ENCODE data around the gene NKAPL.

Gene NKAPL

GRCh38 chr6:28258877-28259777 is at the start of gene NKAPL:
NKAPL (plus strand) TSS chr6:28259297; CDS start chr6:28259372, 75 bp downstream.
- H3K4me1 ChIP-seq (ENCODE audit: control insufficient read depth, insufficient read depth, low read length) = no peaks in the 10 kb centered on the region
- no peaks in the 10 kb centered on the region for H3K36me3 ChIP-seq (ENCODE audit: control insufficient read depth, insufficient read depth, low read length)
- no peaks in the 10 kb centered on the region for H3K27me3 ChIP-seq (ENCODE audit: control insufficient read depth, insufficient read depth, low read length)
- H3K27ac ChIP-seq (ENCODE audit: low read depth, low read length) = no peak within 1 kb of the TSS
- H3K9ac ChIP-seq (ENCODE audit: low read depth, low read length) = no peak within 1 kb of the TSS
- no peak within 1 kb of the TSS for H3K4me3 ChIP-seq (ENCODE audit: low read depth, low read length)
- no peaks in the 10 kb centered on the region for H3K9me3 ChIP-seq (ENCODE audit: control insufficient read depth, insufficient read depth, low read length)

- Histone ChIP-seq H3K36me3 (ENCODE audit: control insufficient read depth, insufficient read depth, low read length) (no peaks in the 10 kb centered on the region), H3K27me3 (ENCODE audit: control insufficient read depth, insufficient read depth, low read length) (peaks cover 76% of the 10 kb centered on the region), H3K27ac (ENCODE audit: low read depth, low read length) (no peak overlapping the region), H3K4me3 (ENCODE audit: low read depth, low read length) (no peak overlapping the region), H3K9ac (ENCODE audit: low read depth, low read length) (no peak overlapping the region), H3K4me1 (ENCODE audit: control insufficient read depth, insufficient read depth, low read length) (peaks cover 7% of the 10 kb centered on the region), H3K9me3 (ENCODE audit: control insufficient read depth, insufficient read depth, low read length) (no peaks in the 10 kb centered on the region)
Observed at GRCh38 chr6:28209753-28210535, 49.2 kb upstream of the NKAPL start.

GRCh38 chr6:28211840-28212509 is 47.1 kb upstream of the NKAPL start:
- peaks cover 12% of the 10 kb centered on the region for H3K4me1 ChIP-seq (ENCODE audit: control insufficient read depth, insufficient read depth, low read length)
- no peak overlapping the region for H3K27ac ChIP-seq (ENCODE audit: low read depth, low read length)
- no peak overlapping the region for H3K9ac ChIP-seq (ENCODE audit: low read depth, low read length)
- no peaks in the 10 kb centered on the region for H3K9me3 ChIP-seq (ENCODE audit: control insufficient read depth, insufficient read depth, low read length)
- H3K4me3 ChIP-seq (ENCODE audit: low read depth, low read length) = peak overlapping the region; percentile 77
- no peaks in the 10 kb centered on the region for H3K36me3 ChIP-seq (ENCODE audit: control insufficient read depth, insufficient read depth, low read length)
- peaks cover 66% of the 10 kb centered on the region for H3K27me3 ChIP-seq (ENCODE audit: control insufficient read depth, insufficient read depth, low read length)

DNA sequence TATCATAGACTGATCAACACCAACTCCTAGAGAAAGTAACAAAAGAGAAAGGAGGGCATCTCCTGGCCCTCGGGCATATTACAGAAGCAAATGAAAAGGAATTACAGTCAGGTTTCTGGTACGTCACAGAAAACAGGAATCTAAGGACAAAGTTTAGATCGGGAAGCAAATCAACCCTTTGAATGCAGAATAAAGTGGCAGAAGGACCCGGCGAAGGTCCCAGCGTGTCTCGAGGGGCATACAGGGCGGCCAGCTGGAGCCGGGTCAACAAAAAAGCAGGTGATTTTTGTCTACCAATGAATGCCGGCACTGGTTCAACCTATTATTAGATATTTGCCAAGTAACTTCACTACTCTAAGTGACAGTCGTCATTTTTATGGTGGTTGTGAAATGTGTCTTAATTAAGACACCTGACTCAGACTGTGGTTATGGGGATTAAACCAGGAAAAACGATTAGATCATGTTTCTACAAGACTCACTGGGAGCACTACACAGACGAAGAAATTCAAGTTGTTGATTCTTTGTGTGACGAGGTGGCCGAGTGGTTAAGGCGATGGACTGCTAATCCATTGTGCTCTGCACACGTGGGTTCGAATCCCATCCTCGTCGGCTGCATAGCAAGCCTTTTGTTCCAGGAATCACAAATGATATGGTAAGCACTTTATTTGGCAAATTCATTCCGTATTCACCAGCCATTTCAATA is 46.4 kb upstream of the NKAPL start:
- Histone ChIP-seq H3K4me3 (ENCODE audit: low read depth, low read length) (peak overlapping the region; percentile 77), H3K36me3 (ENCODE audit: control insufficient read depth, insufficient read depth, low read length) (no peaks in the 10 kb centered on the region), H3K27me3 (ENCODE audit: control insufficient read depth, insufficient read depth, low read length) (peaks cover 60% of the 10 kb centered on the region), H3K9ac (ENCODE audit: low read depth, low read length) (no peak overlapping the region; the same call in 1 of the 2 replicates), H3K4me1 (ENCODE audit: control insufficient read depth, insufficient read depth, low read length) (peaks cover 12% of the 10 kb centered on the region), H3K27ac (ENCODE audit: low read depth, low read length) (no peak overlapping the region), H3K9me3 (ENCODE audit: control insufficient read depth, insufficient read depth, low read length) (no peaks in the 10 kb centered on the region)

DNA sequence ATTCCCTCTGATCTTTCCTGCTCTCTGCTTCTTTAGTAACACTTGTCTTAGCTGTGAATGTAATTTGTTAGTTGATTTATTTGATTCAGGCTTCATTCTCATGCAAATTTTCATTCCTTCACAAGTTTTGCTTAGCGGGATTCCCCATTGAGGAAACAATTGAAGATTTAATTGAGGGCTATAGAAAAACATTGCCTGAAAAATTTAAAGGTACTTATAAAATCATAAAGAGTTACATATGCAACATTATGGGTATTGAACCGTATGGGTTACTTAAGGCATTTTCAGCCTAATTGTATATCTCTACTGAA is 45.9 kb upstream of the NKAPL start:
- Histone ChIP-seq H3K4me1 (ENCODE audit: control insufficient read depth, insufficient read depth, low read length) (peaks cover 12% of the 10 kb centered on the region), H3K36me3 (ENCODE audit: control insufficient read depth, insufficient read depth, low read length) (no peaks in the 10 kb centered on the region), H3K27me3 (ENCODE audit: control insufficient read depth, insufficient read depth, low read length) (peaks cover 60% of the 10 kb centered on the region), H3K4me3 (ENCODE audit: low read depth, low read length) (peak overlapping the region; percentile 77), H3K9me3 (ENCODE audit: control insufficient read depth, insufficient read depth, low read length) (no peaks in the 10 kb centered on the region), H3K9ac (ENCODE audit: low read depth, low read length) (no peak overlapping the region), H3K27ac (ENCODE audit: low read depth, low read length) (no peak overlapping the region)

DNA sequence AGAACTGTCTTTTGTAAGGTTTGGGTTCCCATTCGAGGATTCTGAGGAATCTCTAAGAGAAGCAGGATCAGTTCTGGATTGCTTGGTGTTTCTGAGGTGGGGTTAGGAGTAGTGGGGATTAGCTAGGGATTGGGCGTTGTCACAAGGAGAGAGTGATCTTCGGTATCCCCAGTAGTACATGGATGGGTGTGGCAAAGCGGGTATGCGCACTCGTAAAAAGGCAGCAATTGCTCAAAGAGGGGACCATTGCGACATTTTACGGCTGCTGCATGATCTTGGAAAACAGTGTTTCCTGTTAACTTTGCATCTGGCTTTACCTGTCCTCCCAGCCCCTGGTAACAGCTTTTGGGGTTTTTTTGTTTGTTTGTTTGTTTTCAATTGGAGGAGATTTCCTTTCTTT is 43.7 kb upstream of the NKAPL start:
- Histone ChIP-seq H3K27me3 (ENCODE audit: control insufficient read depth, insufficient read depth, low read length) (peaks cover 56% of the 10 kb centered on the region), H3K36me3 (ENCODE audit: control insufficient read depth, insufficient read depth, low read length) (no peaks in the 10 kb centered on the region), H3K9ac (ENCODE audit: low read depth, low read length) (no peak overlapping the region), H3K9me3 (ENCODE audit: control insufficient read depth, insufficient read depth, low read length) (no peaks in the 10 kb centered on the region), H3K4me1 (ENCODE audit: control insufficient read depth, insufficient read depth, low read length) (peaks cover 12% of the 10 kb centered on the region), H3K4me3 (ENCODE audit: low read depth, low read length) (no peak overlapping the region), H3K27ac (ENCODE audit: low read depth, low read length) (no peak overlapping the region)

- no peak overlapping the region for H3K9ac ChIP-seq (ENCODE audit: low read depth, low read length)
- H3K27ac ChIP-seq (ENCODE audit: low read depth, low read length) = no peak overlapping the region
- peaks cover 12% of the 10 kb centered on the region for H3K4me1 ChIP-seq (ENCODE audit: control insufficient read depth, insufficient read depth, low read length)
- H3K36me3 ChIP-seq (ENCODE audit: control insufficient read depth, insufficient read depth, low read length) = no peaks in the 10 kb centered on the region
- H3K9me3 ChIP-seq (ENCODE audit: control insufficient read depth, insufficient read depth, low read length) = no peaks in the 10 kb centered on the region
- H3K27me3 ChIP-seq (ENCODE audit: control insufficient read depth, insufficient read depth, low read length) = peaks cover 58% of the 10 kb centered on the region
- H3K4me3 ChIP-seq (ENCODE audit: low read depth, low read length) = peak overlapping the region; percentile 70; the same call in 1 of the 2 replicates
Observed at GRCh38 chr6:28217890-28218289, 41.2 kb upstream of the NKAPL start.

GRCh38 chr6:28218312-28219248 is 40.5 kb upstream of the NKAPL start:
- Histone ChIP-seq H3K4me1 (ENCODE audit: control insufficient read depth, insufficient read depth, low read length) (peaks cover 6% of the 10 kb centered on the region), H3K4me3 (ENCODE audit: low read depth, low read length) (peak overlapping the region; percentile 70), H3K36me3 (ENCODE audit: control insufficient read depth, insufficient read depth, low read length) (no peaks in the 10 kb centered on the region), H3K9me3 (ENCODE audit: control insufficient read depth, insufficient read depth, low read length) (no peaks in the 10 kb centered on the region), H3K27ac (ENCODE audit: low read depth, low read length) (peak overlapping the region; percentile 35), H3K27me3 (ENCODE audit: control insufficient read depth, insufficient read depth, low read length) (peaks cover 65% of the 10 kb centered on the region), H3K9ac (ENCODE audit: low read depth, low read length) (no peak overlapping the region; the same call in 1 of the 2 replicates)

GRCh38 chr6:28220257-28221133 is 38.6 kb upstream of the NKAPL start:
- H3K9me3 ChIP-seq (ENCODE audit: control insufficient read depth, insufficient read depth, low read length) = no peaks in the 10 kb centered on the region
- 0 out of 2 replicates have a peak, but pooled peaks cover 3% of the 10 kb centered on the region for H3K4me1 ChIP-seq (ENCODE audit: control insufficient read depth, insufficient read depth, low read length)
- peaks cover 67% of the 10 kb centered on the region for H3K27me3 ChIP-seq (ENCODE audit: control insufficient read depth, insufficient read depth, low read length)
- H3K9ac ChIP-seq (ENCODE audit: low read depth, low read length) = no peak overlapping the region
- H3K36me3 ChIP-seq (ENCODE audit: control insufficient read depth, insufficient read depth, low read length) = no peaks in the 10 kb centered on the region
- H3K4me3 ChIP-seq (ENCODE audit: low read depth, low read length) = no peak overlapping the region
- no peak overlapping the region for H3K27ac ChIP-seq (ENCODE audit: low read depth, low read length)

Data from HUES48 (cell line).